ENCODE measurements around the gene ATF4.

GRCh38 chr22:39571538-39571937 is 51.2 kb downstream of the ATF4 start:
- TF ChIP-seq GATA3 (IDR thresholded peaks at IDR 0.05; ENCODE audit: low read depth, low read length) (no peak), GATA2 (IDR thresholded peaks at IDR 0.05; ENCODE audit: low read depth, low read length) (no peak)

Data from SH-SY5Y (cell line).